T follicular helper cell (primary cell): ENCODE results near the gene NEU3.

Experiments
- DNase-seq: peaks from one replicate; pipeline ENCODE4 v3.0.0-alpha.2; 2020; ENCODE audit warnings: low read depth

Gene NEU3

DNA sequence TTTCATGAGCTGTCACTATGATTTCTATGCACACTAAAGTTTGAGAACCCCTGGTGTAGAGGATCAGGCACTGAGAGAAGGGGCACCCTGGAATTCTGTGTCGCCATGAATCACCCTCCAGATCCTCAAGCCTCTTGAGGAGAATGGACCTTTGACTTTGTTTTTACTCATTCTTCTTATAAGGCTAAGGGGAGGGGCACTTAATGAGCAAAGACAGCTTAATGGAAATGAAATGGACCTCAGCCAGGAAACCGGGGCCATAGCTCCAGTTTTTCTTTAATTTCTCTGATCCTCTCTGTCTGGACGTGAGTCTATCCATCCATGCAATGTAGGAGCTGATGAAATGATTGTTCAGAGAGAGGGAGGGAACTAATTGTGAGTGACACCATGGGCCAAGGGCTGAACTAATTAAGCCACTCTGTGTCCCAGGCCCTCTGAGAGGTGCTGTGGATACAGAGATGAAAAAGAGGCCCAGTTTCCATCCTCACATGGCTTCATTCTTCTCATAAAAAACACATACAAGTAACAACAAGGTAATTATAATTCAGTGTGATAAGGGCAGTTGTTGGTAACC is 75.1 kb downstream of the NEU3 start:
- no peak for DNase-seq

DNA sequence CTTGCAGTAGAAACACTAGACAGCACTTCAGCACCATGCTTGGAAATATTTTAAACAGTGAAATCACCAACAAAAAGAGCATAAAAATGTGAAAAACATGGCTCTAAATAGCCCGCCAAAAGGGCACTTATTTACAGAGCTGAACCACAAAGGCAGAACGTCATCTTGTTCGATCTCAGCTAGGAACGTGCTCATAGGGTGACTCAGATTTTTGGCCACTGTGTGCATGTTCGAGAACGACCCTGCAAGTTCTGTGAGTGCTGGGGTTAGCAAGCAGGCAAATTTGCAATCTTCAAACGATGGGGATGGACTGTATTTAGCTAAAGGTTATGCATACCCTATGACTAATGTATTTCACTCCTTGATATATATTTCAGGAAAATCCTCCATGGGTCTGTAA is 77.3 kb downstream of the NEU3 start:
- no peak for DNase-seq
